ENCODE results near the gene WNK4.
A peak's percentile ranks its signal among the peaks of the same experiment; 100 is the strongest.

Gene WNK4

GRCh38 chr17:42774066-42774745 is 6.2 kb upstream of the WNK4 start:
- no peak overlapping the region for H3K27ac ChIP-seq (ENCODE audit: low read length)
- peaks cover 36% of the 10 kb centered on the region for H3K36me3 ChIP-seq (ENCODE audit: insufficient read depth, low read depth, low read length)
- peak overlapping the region; percentile 94 for H3K9ac ChIP-seq (ENCODE audit: low read depth, low read length)
- peak overlapping the region; percentile 92 for H3K4me3 ChIP-seq (ENCODE audit: low read length)
- H3K27me3 ChIP-seq (ENCODE audit: insufficient read depth, low read length) = no peaks in the 10 kb centered on the region
- no peaks in the 10 kb centered on the region for H3K4me1 ChIP-seq (ENCODE audit: insufficient read depth, low read length)
- H3K9me3 ChIP-seq (ENCODE audit: insufficient read depth, low read depth, low read length) = no peaks in the 10 kb centered on the region

- Histone ChIP-seq H3K4me3 (ENCODE audit: low read length) (no peak overlapping the region), H3K27me3 (ENCODE audit: insufficient read depth, low read length) (peaks cover 1% of the 10 kb centered on the region; the same call in 1 of the 2 replicates), H3K9me3 (ENCODE audit: insufficient read depth, low read depth, low read length) (no peaks in the 10 kb centered on the region), H3K36me3 (ENCODE audit: insufficient read depth, low read depth, low read length) (peaks cover 38% of the 10 kb centered on the region), H3K27ac (ENCODE audit: low read length) (no peak overlapping the region), H3K9ac (ENCODE audit: low read depth, low read length) (no peak overlapping the region), H3K4me1 (ENCODE audit: insufficient read depth, low read length) (no peaks in the 10 kb centered on the region)
Measured at GRCh38 chr17:42775534-42776098, 4.8 kb upstream of the WNK4 start.

DNA sequence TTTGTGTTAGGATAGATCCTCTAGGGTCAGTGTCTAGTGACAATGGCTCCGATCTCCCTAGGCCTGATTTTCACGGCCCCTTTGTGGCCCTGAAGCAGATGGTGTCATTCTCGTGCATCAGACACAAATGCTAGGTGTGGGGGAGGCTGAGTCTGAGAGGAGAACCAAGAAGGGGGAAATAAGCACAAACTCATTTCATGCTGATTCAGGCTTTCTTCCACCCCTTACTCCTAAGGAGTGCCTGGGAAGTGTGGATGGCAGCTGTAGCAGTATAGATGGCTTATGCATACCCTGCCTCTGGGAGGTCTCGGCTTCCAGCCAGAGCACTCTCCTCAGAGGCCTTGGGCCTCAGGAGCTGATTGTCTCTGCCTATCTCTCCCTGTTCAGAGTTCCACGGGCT is 1.8 kb upstream of the WNK4 start:
- H3K9me3 ChIP-seq (ENCODE audit: insufficient read depth, low read depth, low read length) = no peaks in the 10 kb centered on the region
- H3K36me3 ChIP-seq (ENCODE audit: insufficient read depth, low read depth, low read length) = peaks cover 38% of the 10 kb centered on the region
- peaks cover 31% of the 10 kb centered on the region for H3K27me3 ChIP-seq (ENCODE audit: insufficient read depth, low read length)
- H3K4me1 ChIP-seq (ENCODE audit: insufficient read depth, low read length) = peaks cover 3% of the 10 kb centered on the region; the same call in 1 of the 2 replicates
- H3K27ac ChIP-seq (ENCODE audit: low read length) = no peak overlapping the region
- no peak overlapping the region for H3K9ac ChIP-seq (ENCODE audit: low read depth, low read length)
- H3K4me3 ChIP-seq (ENCODE audit: low read length) = no peak overlapping the region

GRCh38 chr17:42779304-42779935 is 990 bp upstream of the WNK4 start:
- Histone ChIP-seq H3K36me3 (ENCODE audit: insufficient read depth, low read depth, low read length) (peaks cover 38% of the 10 kb centered on the region), H3K27ac (ENCODE audit: low read length) (no peak overlapping the region), H3K9ac (ENCODE audit: low read depth, low read length) (no peak overlapping the region), H3K4me3 (ENCODE audit: low read length) (peak overlapping the region; percentile 70; the same call in 1 of the 2 replicates), H3K4me1 (ENCODE audit: insufficient read depth, low read length) (peaks cover 3% of the 10 kb centered on the region; the same call in 1 of the 2 replicates), H3K9me3 (ENCODE audit: insufficient read depth, low read depth, low read length) (no peaks in the 10 kb centered on the region), H3K27me3 (ENCODE audit: insufficient read depth, low read length) (peaks cover 37% of the 10 kb centered on the region)

- H3K4me1 ChIP-seq (ENCODE audit: insufficient read depth, low read length) = peaks cover 3% of the 10 kb centered on the region; the same call in 1 of the 2 replicates
- peaks cover 37% of the 10 kb centered on the region for H3K27me3 ChIP-seq (ENCODE audit: insufficient read depth, low read length)
- peak overlapping the region; percentile 48; the same call in 1 of the 2 replicates for H3K9ac ChIP-seq (ENCODE audit: low read depth, low read length)
- H3K9me3 ChIP-seq (ENCODE audit: insufficient read depth, low read depth, low read length) = no peaks in the 10 kb centered on the region
- H3K27ac ChIP-seq (ENCODE audit: low read length) = no peak overlapping the region
- peak overlapping the region; percentile 70 for H3K4me3 ChIP-seq (ENCODE audit: low read length)
- H3K36me3 ChIP-seq (ENCODE audit: insufficient read depth, low read depth, low read length) = peaks cover 28% of the 10 kb centered on the region
Measured at GRCh38 chr17:42780851-42781638, 635 bp downstream of the WNK4 start.

- peaks cover 3% of the 10 kb centered on the region; the same call in 1 of the 2 replicates for H3K4me1 ChIP-seq (ENCODE audit: insufficient read depth, low read length)
- H3K27me3 ChIP-seq (ENCODE audit: insufficient read depth, low read length) = peaks cover 37% of the 10 kb centered on the region
- H3K36me3 ChIP-seq (ENCODE audit: insufficient read depth, low read depth, low read length) = peaks cover 22% of the 10 kb centered on the region
- no peak overlapping the region for H3K27ac ChIP-seq (ENCODE audit: low read length)
- H3K9me3 ChIP-seq (ENCODE audit: insufficient read depth, low read depth, low read length) = no peaks in the 10 kb centered on the region
- peak overlapping the region; percentile 70; the same call in 1 of the 2 replicates for H3K4me3 ChIP-seq (ENCODE audit: low read length)
- no peak overlapping the region for H3K9ac ChIP-seq (ENCODE audit: low read depth, low read length)
Measured at GRCh38 chr17:42781639-42782165, 1.3 kb downstream of the WNK4 start.

DNA sequence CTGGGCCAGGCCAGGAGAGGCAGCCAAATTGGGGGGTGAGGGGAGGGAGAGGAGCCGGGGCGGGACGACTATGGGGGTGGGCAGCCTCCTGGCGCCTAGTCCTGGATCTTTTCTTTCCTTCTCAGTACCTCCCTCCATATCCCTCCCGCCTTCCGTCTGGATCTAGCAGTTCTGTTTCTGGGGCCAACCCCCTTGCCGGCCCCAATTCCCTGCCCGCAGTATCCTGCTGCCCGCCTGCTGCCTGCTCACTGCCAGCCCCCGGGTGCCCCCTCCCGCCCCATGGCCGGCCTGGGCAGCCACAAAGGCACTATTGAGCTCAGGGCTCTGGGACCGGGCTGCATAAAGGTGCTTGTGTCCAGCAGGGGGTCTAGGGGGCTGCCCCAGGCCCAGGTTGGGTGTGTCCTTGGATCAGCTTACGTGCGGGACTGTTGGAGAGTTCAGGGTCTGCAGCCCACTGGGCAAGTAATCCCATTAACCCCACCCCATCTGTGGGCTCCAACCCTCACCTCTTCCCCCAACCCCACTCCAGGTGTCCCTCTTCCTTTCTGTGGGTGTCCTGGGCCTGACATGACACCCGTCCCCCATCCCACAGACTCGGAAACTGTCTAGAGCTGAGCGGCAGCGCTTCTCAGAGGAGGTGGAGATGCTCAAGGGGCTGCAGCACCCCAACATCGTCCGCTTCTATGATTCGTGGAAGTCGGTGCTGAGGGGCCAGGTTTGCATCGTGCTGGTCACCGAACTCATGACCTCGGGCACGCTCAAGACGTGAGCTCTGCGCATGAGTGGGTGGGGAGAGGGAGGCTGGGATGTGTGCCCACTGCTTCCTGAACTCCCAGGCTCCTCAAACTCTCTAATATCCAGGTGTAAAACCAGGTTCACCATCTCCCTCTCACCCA is 2.0 kb downstream of the WNK4 start:
- Histone ChIP-seq H3K9ac (ENCODE audit: low read depth, low read length) (no peak overlapping the region), H3K9me3 (ENCODE audit: insufficient read depth, low read depth, low read length) (no peaks in the 10 kb centered on the region), H3K27ac (ENCODE audit: low read length) (no peak overlapping the region), H3K27me3 (ENCODE audit: insufficient read depth, low read length) (peaks cover 37% of the 10 kb centered on the region), H3K4me1 (ENCODE audit: insufficient read depth, low read length) (peaks cover 3% of the 10 kb centered on the region; the same call in 1 of the 2 replicates), H3K36me3 (ENCODE audit: insufficient read depth, low read depth, low read length) (peaks cover 20% of the 10 kb centered on the region), H3K4me3 (ENCODE audit: low read length) (no peak overlapping the region)

DNA sequence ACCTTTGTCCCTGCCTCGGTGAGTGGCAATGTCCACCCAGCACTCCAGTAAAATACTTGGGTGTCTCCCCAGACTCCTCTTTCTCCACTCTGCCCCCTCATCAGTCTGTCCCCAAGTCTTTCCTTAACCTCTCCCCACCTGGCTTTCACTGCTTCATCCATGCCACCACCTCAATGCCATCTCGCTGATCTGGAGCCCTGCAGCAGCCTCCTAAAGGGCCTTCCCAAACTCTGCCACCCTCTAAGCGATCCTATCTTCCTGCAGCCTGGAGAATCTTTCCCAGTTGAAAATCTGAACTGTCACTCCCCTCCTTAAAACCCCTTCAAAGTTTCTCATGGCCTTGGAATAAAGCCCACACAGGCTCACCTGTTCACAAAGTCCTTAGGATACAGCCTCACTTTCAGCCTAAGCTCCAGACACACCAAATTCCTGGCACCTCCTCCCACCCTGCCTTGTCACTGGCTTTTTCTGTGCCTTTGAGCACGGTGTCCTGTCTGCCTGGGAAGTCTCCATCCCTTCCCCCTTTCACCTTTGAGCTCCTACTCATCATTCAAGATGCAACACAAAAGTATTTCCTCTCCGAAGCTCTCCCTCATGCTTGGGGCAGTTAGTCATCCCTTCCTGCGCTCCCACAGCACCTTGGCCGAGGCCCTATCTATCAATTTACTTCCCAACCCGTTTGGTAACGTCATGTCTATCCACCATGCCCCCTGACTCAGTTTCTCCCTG is 2.8 kb downstream of the WNK4 start:
- H3K9me3 ChIP-seq (ENCODE audit: insufficient read depth, low read depth, low read length) = no peaks in the 10 kb centered on the region
- H3K36me3 ChIP-seq (ENCODE audit: insufficient read depth, low read depth, low read length) = peaks cover 12% of the 10 kb centered on the region
- no peak overlapping the region for H3K4me3 ChIP-seq (ENCODE audit: low read length)
- peaks cover 3% of the 10 kb centered on the region; the same call in 1 of the 2 replicates for H3K4me1 ChIP-seq (ENCODE audit: insufficient read depth, low read length)
- peaks cover 37% of the 10 kb centered on the region for H3K27me3 ChIP-seq (ENCODE audit: insufficient read depth, low read length)
- H3K27ac ChIP-seq (ENCODE audit: low read length) = no peak overlapping the region
- no peak overlapping the region for H3K9ac ChIP-seq (ENCODE audit: low read depth, low read length)

DNA sequence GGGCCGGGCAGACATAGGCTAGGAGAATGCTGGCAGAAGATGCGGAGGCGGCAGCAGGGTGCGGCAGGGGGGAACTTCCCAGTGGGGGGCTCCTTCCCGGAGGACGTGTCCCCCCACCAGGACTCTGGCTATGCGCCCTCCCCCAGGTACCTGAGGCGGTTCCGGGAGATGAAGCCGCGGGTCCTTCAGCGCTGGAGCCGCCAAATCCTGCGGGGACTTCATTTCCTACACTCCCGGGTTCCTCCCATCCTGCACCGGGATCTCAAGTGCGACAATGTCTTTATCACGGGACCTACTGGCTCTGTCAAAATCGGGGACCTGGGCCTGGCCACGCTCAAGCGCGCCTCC is 3.4 kb downstream of the WNK4 start:
- H3K4me3 ChIP-seq (ENCODE audit: low read length) = no peak overlapping the region
- H3K9ac ChIP-seq (ENCODE audit: low read depth, low read length) = no peak overlapping the region
- peaks cover 37% of the 10 kb centered on the region for H3K27me3 ChIP-seq (ENCODE audit: insufficient read depth, low read length)
- no peak overlapping the region for H3K27ac ChIP-seq (ENCODE audit: low read length)
- H3K9me3 ChIP-seq (ENCODE audit: insufficient read depth, low read depth, low read length) = no peaks in the 10 kb centered on the region
- peaks cover 6% of the 10 kb centered on the region for H3K36me3 ChIP-seq (ENCODE audit: insufficient read depth, low read depth, low read length)
- peaks cover 3% of the 10 kb centered on the region; the same call in 1 of the 2 replicates for H3K4me1 ChIP-seq (ENCODE audit: insufficient read depth, low read length)

DNA sequence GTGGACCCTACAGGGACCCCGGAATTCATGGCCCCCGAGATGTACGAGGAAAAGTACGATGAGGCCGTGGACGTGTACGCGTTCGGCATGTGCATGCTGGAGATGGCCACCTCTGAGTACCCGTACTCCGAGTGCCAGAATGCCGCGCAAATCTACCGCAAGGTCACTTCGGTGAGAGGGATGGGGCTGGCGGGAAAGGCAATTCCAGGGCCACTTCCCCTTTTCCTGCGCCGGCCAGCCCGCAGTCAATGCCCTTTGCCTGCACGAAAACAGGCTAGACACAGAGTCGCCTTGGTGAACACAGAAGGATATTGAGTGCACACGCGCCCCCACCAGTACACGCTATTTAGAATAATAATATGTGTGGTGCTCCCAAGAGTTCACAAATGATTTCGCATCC is 4.0 kb downstream of the WNK4 start:
- peaks cover 37% of the 10 kb centered on the region for H3K27me3 ChIP-seq (ENCODE audit: insufficient read depth, low read length)
- H3K36me3 ChIP-seq (ENCODE audit: insufficient read depth, low read depth, low read length) = no peaks in the 10 kb centered on the region; the same call in 1 of the 2 replicates
- no peaks in the 10 kb centered on the region for H3K9me3 ChIP-seq (ENCODE audit: insufficient read depth, low read depth, low read length)
- H3K27ac ChIP-seq (ENCODE audit: low read length) = no peak overlapping the region
- H3K4me1 ChIP-seq (ENCODE audit: insufficient read depth, low read length) = peaks cover 3% of the 10 kb centered on the region; the same call in 1 of the 2 replicates
- H3K4me3 ChIP-seq (ENCODE audit: low read length) = no peak overlapping the region
- H3K9ac ChIP-seq (ENCODE audit: low read depth, low read length) = no peak overlapping the region

Measured in iPS-20b (cell line).